Measurements from ENCODE around the gene CGRRF1.

CGRRF1 gene

GRCh38 chr14:54577977-54578376 is 68.3 kb downstream of the CGRRF1 start:
- H3K36me3 ChIP-seq (ENCODE audit: control insufficient read depth, low read length) = no peaks in the 10 kb centered on the region
- H3K27me3 ChIP-seq (ENCODE audit: control insufficient read depth, low read length) = no peaks in the 10 kb centered on the region
- no peak overlapping the region for H3K27ac ChIP-seq (ENCODE audit: low read depth, low read length)
- no peaks in the 10 kb centered on the region for H3K79me2 ChIP-seq (ENCODE audit: control insufficient read depth, low read length)
- H3K9me3 ChIP-seq (ENCODE audit: control insufficient read depth, insufficient read depth, low read length) = peaks cover 3% of the 10 kb centered on the region; the same call in 1 of the 2 replicates
- H3K4me1 ChIP-seq (ENCODE audit: control insufficient read depth, low read length) = no peaks in the 10 kb centered on the region
- no peaks in the 10 kb centered on the region for H3K9me2 ChIP-seq (replicated peaks; ENCODE audit: control insufficient read depth, low read length)
- H3F3A ChIP-seq (ENCODE audit: control insufficient read depth, insufficient read depth) = no peaks in the 10 kb centered on the region
- TF ChIP-seq CTCF (IDR thresholded peaks at IDR 0.05; ENCODE audit: low read depth, low read length, poor library complexity, severe bottlenecking) = no peak
- no peak overlapping the region for H3K4me3 ChIP-seq (ENCODE audit: low read length)
- H4K20me1 ChIP-seq (ENCODE audit: control insufficient read depth, insufficient read depth, low read depth, low read length) = no peaks in the 10 kb centered on the region
- H3K4me2 ChIP-seq (ENCODE audit: low read length) = no peak overlapping the region

- Histone ChIP-seq H3K36me3 (ENCODE audit: control insufficient read depth, low read length) (no peaks in the 10 kb centered on the region), H3F3A (ENCODE audit: control insufficient read depth, insufficient read depth) (no peaks in the 10 kb centered on the region), H3K4me1 (ENCODE audit: control insufficient read depth, low read length) (no peaks in the 10 kb centered on the region), H3K9me3 (ENCODE audit: control insufficient read depth, insufficient read depth, low read length) (no peaks in the 10 kb centered on the region), H3K27ac (ENCODE audit: low read depth, low read length) (no peak overlapping the region), H4K20me1 (ENCODE audit: control insufficient read depth, insufficient read depth, low read depth, low read length) (no peaks in the 10 kb centered on the region), H3K4me3 (ENCODE audit: low read length) (no peak overlapping the region), H3K4me2 (ENCODE audit: low read length) (no peak overlapping the region), H3K9me2 (replicated peaks; ENCODE audit: control insufficient read depth, low read length) (no peaks in the 10 kb centered on the region), H3K27me3 (ENCODE audit: control insufficient read depth, low read length) (no peaks in the 10 kb centered on the region), H3K79me2 (ENCODE audit: control insufficient read depth, low read length) (no peaks in the 10 kb centered on the region)
- no peak for TF ChIP-seq EZH2phosphoT487 (IDR thresholded peaks at IDR 0.05; ENCODE audit: borderline replicate concordance, low read length)
- TF ChIP-seq CTCF (IDR thresholded peaks at IDR 0.05; ENCODE audit: low read depth, low read length, poor library complexity, severe bottlenecking) = no peak
These were observed 69.9 kb downstream of the CGRRF1 start for GRCh38 chr14:54579621-54580020.

- no peaks in the 10 kb centered on the region for H3K4me1 ChIP-seq (ENCODE audit: control insufficient read depth, low read length)
- no peaks in the 10 kb centered on the region for H3K79me2 ChIP-seq (ENCODE audit: control insufficient read depth, low read length)
These were observed 71.2 kb downstream of the CGRRF1 start for GRCh38 chr14:54580933-54581332.

More at GRCh38 chr14:54580933-54581332, 71.2 kb downstream of the CGRRF1 start:
- H4K20me1 ChIP-seq (ENCODE audit: control insufficient read depth, insufficient read depth, low read depth, low read length) = no peaks in the 10 kb centered on the region
- TF ChIP-seq CTCF (IDR thresholded peaks at IDR 0.05; ENCODE audit: low read depth, low read length, poor library complexity, severe bottlenecking) (no peak), EZH2phosphoT487 (IDR thresholded peaks at IDR 0.05; ENCODE audit: borderline replicate concordance, low read length) (no peak)
- H3K4me2 ChIP-seq (ENCODE audit: low read length) = no peak overlapping the region
- H3K4me3 ChIP-seq (ENCODE audit: low read length) = no peak overlapping the region
- no peaks in the 10 kb centered on the region for H3K9me3 ChIP-seq (ENCODE audit: control insufficient read depth, insufficient read depth, low read length)
- no peaks in the 10 kb centered on the region for H3K27me3 ChIP-seq (ENCODE audit: control insufficient read depth, low read length)
- H3K27ac ChIP-seq (ENCODE audit: low read depth, low read length) = no peak overlapping the region
- no peaks in the 10 kb centered on the region for H3K9me2 ChIP-seq (replicated peaks; ENCODE audit: control insufficient read depth, low read length)
- H3K36me3 ChIP-seq (ENCODE audit: control insufficient read depth, low read length) = no peaks in the 10 kb centered on the region
- H3F3A ChIP-seq (ENCODE audit: control insufficient read depth, insufficient read depth) = no peaks in the 10 kb centered on the region
